Sigmoid colon (tissue), 7 donors: ENCODE results near the gene PLEKHG5. TPM values are rescaled to one million over a fixed set of nuclear protein-coding genes. Genes with fewer than 3 reads are reported as not detected.
"Not testable (repeated sequence)": the region's sequence is repeated elsewhere in the genome, so short reads cannot be mapped to it uniquely, and the experiment has no call there.

Experiments
- DNase-seq: peaks from one replicate; pipeline ENCODE4 v3.0.0-alpha.2; 2019
- H3K27ac ChIP-seq, 4 donors: fragments of 200-600 bp; sonication (generic); one replicate each; pipeline ENCODE4 v1.5.1; 2016 to 2019; ENCODE audit warnings: mild to moderate bottlenecking in 1 of 4
- H3K27me3 ChIP-seq, 3 donors: fragments of 200-600 bp; sonication (generic); one replicate each; pipeline ENCODE4 v1.5.1; 2019; ENCODE audit warnings: mild to moderate bottlenecking in 1 of 3
- H3K36me3 ChIP-seq, 4 donors: fragments of 200-600 bp; sonication (generic); one replicate each; pipeline ENCODE4 v1.5.1; 2016 to 2019
- H3K4me1 ChIP-seq, 4 donors: fragments of 200-600 bp; sonication (generic); one replicate each; pipeline ENCODE4 v1.5.1; 2017 to 2019
- H3K4me3 ChIP-seq, 4 donors: fragments of 200-600 bp; sonication (generic); one replicate each; pipeline ENCODE4 v1.5.1; 2017 to 2019; ENCODE audit warnings: mild to moderate bottlenecking in 2 of 4, moderate library complexity in 1 of 4
- H3K9me3 ChIP-seq, 4 donors: fragments of 200-600 bp in 3 of 4; sonication (generic) in 3 of 4; one replicate each; pipeline versions ENCODE4 v1.5.1 to v1.6.1; 2013 to 2019
- EP300 ChIP-seq, 4 donors: sonication (generic); formaldehyde crosslinking; IDR thresholded peaks; one replicate each; pipeline ENCODE4 v1.6.1; 2017; ENCODE audit warnings: antibody characterized with exemption in 4 of 4
- POLR2A ChIP-seq, 2 donors: fragments of 450-650 bp; IDR thresholded peaks; one replicate each; pipeline ENCODE4 v1.6.1; 2016; ENCODE audit warnings: antibody characterized with exemption in 2 of 2, mild to moderate bottlenecking in 2 of 2, moderate library complexity in 2 of 2
- POLR2AphosphoS5 ChIP-seq, 4 donors: sonication (generic); formaldehyde crosslinking; IDR thresholded peaks; one replicate each; pipeline ENCODE4 v1.6.1; 2017; ENCODE audit warnings: antibody characterized with exemption in 4 of 4
- WGBS, 2 donors: extraction: QIAGEN DNeasy Blood & Tissue Kit; methylation state at CpG; one replicate each; pipeline ENCODE4 v1.1.7; 2013; 5-methylcytosine and 5-hydroxymethylcytosine counted together
- intact Hi-C: fragments of 100-400 bp; cut with DNase I; formaldehyde crosslinking; loops from one replicate; pipeline ENCODE4 v1.15.1; 2023
- polyA plus RNA-seq, 3 donors: library from polyadenylated mRNA; stranded (reverse); fragments of 200-250 nt; gene quantifications; one replicate each; pipeline ENCODE4 v1.2.3, GENCODE V29; 2013
- total RNA-seq, 4 donors: library from RNA; depleted of rRNA; stranded (reverse); fragments of >200 nt; gene quantifications; one replicate each; pipeline ENCODE4 v1.1.0, GENCODE V29; 2016
- TF ChIP-seq, protein P1 (sequence below), 4 experiments: fragments of 450-650 bp in 3 of 4; fragments of 200-600 bp in 1 of 4; IDR thresholded peaks; one replicate each; pipeline ENCODE4 v1.5.1; 2016 to 2019; ENCODE audit warnings: antibody characterized with exemption in 4 of 4, mild to moderate bottlenecking in 3 of 4, moderate library complexity in 2 of 4
- donor health status: healthy with polysubstance abuse.
- donor health status: Bipolar disorder and iron deficiency.
- donor health status: healthy.

The PLEKHG5 gene
- total and polyA plus RNA-seq, 7 donors, result 2.5 to 18.8 (median 5.4) TPM

DNA sequence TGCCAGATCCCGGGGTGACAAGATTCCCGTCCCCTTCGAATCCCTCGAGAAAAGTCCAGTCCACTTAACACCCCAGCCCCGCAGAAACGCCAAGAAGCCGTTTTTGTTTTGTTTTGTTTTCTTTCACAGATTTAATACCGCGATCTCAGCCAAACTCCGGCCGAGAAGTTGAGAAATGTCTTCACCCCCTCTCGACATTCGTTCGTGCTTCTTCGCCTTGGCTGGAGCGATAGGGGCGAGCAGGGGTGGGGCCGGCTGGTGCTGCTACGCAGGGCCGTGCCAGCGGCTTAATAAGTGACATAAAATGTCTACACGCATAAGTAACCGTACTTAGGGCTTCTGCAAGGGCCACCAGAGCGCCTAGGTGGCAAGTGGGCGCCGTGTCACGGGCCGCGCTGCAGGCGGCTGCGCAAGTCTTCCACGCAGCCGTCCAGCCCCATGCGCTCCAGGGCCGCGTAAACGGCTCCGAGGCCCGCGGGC is 30.4 kb downstream of the PLEKHG5 start:
- no peak for DNase-seq
- peaks cover 18 to 88% (median 44%) of the 10 kb centered on the region in 3 donors for H3K27me3 ChIP-seq
- H3K9me3 ChIP-seq, result no peaks in the 10 kb centered on the region
- peaks cover 0 to 10% (median 0%) of the 10 kb centered on the region in 4 donors for H3K4me1 ChIP-seq
- intact Hi-C loops, result no loop called here
- TF ChIP-seq, protein P1, sequence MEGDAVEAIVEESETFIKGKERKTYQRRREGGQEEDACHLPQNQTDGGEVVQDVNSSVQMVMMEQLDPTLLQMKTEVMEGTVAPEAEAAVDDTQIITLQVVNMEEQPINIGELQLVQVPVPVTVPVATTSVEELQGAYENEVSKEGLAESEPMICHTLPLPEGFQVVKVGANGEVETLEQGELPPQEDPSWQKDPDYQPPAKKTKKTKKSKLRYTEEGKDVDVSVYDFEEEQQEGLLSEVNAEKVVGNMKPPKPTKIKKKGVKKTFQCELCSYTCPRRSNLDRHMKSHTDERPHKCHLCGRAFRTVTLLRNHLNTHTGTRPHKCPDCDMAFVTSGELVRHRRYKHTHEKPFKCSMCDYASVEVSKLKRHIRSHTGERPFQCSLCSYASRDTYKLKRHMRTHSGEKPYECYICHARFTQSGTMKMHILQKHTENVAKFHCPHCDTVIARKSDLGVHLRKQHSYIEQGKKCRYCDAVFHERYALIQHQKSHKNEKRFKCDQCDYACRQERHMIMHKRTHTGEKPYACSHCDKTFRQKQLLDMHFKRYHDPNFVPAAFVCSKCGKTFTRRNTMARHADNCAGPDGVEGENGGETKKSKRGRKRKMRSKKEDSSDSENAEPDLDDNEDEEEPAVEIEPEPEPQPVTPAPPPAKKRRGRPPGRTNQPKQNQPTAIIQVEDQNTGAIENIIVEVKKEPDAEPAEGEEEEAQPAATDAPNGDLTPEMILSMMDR (IDR thresholded peaks at IDR 0.05), result no peak
- TF ChIP-seq EP300 (IDR thresholded peaks at IDR 0.05), result no peak
- TF ChIP-seq POLR2AphosphoS5 (IDR thresholded peaks at IDR 0.05), result no peak
- TF ChIP-seq POLR2A (IDR thresholded peaks at IDR 0.05), result no peak
- peak overlapping the region in 3 of 4 donors; percentile 11 to 28 (median 25) for H3K4me3 ChIP-seq
- H3K27ac ChIP-seq, result peak overlapping the region in 1 of 4 donors; percentile 4
- H3K36me3 ChIP-seq, result no peaks in the 10 kb centered on the region
- 84 to 90% methylated on average over 40 of the region's 40 CpGs for WGBS, 2 donors

DNA sequence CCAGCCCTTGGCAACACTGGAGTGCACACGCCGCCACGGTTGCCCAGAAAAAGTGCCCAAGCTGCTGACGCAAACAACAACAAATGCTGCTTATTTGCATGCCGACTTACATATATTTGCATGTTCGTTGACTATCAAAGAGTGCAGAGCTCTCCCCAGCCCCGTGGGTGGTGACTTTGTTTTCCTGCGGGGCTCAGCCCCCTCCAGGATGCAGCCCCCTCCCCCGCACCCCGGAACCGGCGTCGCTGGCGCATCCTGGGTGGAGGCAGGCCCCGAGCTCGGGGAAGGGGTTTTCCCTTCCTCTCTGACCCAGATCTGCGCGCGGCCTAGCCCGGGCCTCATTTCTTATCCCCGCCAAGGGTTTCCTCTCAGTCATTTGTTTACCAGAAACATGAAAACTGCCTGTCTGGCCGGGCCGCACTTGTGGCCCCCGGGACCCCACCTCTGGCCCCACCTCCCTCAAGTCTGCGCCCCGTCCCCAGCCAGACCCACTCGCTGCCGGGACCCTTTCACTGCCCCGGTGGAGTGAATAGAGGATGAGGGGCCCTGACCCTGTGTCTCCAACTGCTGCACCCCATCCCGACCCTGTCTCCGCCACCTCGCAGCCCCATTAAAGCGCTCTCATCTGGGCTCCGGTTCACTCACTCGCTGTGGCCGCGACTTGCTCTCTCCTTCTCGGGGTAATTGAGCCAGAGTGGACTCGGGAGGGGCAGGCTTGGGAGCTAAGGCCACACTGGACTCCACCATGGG is 31.0 kb downstream of the PLEKHG5 start:
- TF ChIP-seq, protein P1 (IDR thresholded peaks at IDR 0.05), result no peak
- TF ChIP-seq POLR2AphosphoS5 (IDR thresholded peaks at IDR 0.05) (no peak), EP300 (IDR thresholded peaks at IDR 0.05) (no peak), POLR2A (IDR thresholded peaks at IDR 0.05) (no peak)
- Histone ChIP-seq H3K4me3 (peak overlapping the region in 3 of 4 donors; percentile 11 to 28 (median 25)), H3K27ac (peak overlapping the region in 1 of 4 donors; percentile 4), H3K4me1 (peaks cover 0 to 10% (median 0%) of the 10 kb centered on the region in 4 donors), H3K27me3 (peaks cover 13 to 88% (median 43%) of the 10 kb centered on the region in 3 donors), H3K9me3 (no peaks in the 10 kb centered on the region), H3K36me3 (no peaks in the 10 kb centered on the region)
- WGBS, 2 donors, result 42 to 74% methylated on average over 39 of the region's 39 CpGs
- DNase-seq, result no peak
- intact Hi-C loops, result no loop called here

DNA sequence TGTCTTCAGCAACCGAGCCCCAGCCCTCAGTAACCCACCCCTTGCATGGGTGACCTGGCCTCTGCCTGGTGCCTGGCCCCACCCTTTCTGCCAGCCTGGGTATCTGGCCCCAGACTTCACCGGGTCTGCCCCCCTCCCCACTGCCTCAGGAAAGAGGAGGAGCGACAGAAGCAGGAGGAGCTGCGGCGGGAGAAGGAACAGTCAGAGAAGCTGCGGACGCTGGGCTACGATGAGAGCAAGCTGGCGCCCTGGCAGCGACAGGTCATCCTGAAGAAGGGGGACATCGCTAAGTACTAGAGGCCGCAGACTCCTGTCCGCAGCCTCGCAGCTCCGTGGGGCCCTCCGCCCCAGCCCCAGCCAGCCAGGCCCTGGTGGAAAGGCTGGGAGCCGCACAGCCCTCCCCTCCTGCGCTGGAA is 31.6 kb downstream of the PLEKHG5 start:
- intact Hi-C loops, result no loop called here
- no peak for DNase-seq

DNA sequence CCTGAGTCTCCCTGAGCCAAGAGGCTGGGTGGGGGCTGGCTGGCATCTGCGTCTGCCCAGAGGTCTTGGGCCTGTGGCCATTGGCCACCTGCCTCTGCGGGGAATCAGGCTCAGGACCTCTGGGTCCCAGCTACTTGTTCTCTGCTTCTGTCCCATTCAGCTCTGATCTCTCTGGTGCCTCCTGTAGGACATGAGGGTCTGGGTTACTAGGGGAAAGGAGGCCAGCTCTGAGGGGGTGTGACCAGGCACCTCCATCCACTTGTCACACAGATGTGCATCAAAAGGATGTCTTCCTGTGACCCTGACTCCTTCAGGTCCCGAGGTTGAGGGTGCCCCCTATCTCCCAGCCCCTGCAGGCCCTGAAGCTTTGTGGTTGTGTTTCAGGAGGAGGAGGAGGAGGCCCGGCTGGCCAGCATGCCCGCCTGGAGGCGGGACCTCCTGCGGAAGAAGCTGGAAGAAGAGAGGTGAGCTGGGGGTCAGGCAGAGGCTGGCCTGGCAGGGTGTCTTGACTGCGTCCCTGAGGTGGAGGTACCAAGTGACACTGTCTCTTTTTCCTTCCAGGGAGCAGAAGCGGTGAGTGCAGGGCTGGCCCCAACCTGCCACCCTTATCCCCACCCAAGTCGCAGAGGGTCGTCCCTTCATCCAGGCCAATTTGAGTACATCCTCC is 34.5 kb downstream of the PLEKHG5 start:
- Histone ChIP-seq H3K9me3 (no peaks in the 10 kb centered on the region), H3K4me3 (no peak overlapping the region), H3K27me3 (peaks cover 17 to 95% (median 56%) of the 10 kb centered on the region in 3 donors), H3K36me3 (no peaks in the 10 kb centered on the region), H3K4me1 (peaks cover 0 to 25% (median 2%) of the 10 kb centered on the region in 4 donors), H3K27ac (no peak overlapping the region)
- intact Hi-C loops, result no loop called here
- WGBS, 2 donors, result 86% methylated on average over 11 of the region's 11 CpGs
- TF ChIP-seq, protein P1 (IDR thresholded peaks at IDR 0.05), result no peak
- no peak for TF ChIP-seq POLR2AphosphoS5 (IDR thresholded peaks at IDR 0.05)
- TF ChIP-seq EP300 (IDR thresholded peaks at IDR 0.05), result no peak
- TF ChIP-seq POLR2A (IDR thresholded peaks at IDR 0.05), result no peak
- DNase-seq, result no peak

More for the DNA sequence above, 31.6 kb downstream of the PLEKHG5 start:
- H3K4me1 ChIP-seq, result peaks cover 0 to 15% (median 2%) of the 10 kb centered on the region in 4 donors
- no peak overlapping the region for H3K27ac ChIP-seq
- H3K9me3 ChIP-seq, result no peaks in the 10 kb centered on the region
- H3K4me3 ChIP-seq, result peak overlapping the region in 3 of 4 donors; percentile 11 to 28 (median 25)
- no peaks in the 10 kb centered on the region for H3K36me3 ChIP-seq
- WGBS, 2 donors, result 32 to 73% methylated on average over 18 of the region's 18 CpGs
- TF ChIP-seq EP300 (IDR thresholded peaks at IDR 0.05) (no peak), POLR2A (IDR thresholded peaks at IDR 0.05) (no peak), POLR2AphosphoS5 (IDR thresholded peaks at IDR 0.05) (no peak)
- TF ChIP-seq, protein P1 (IDR thresholded peaks at IDR 0.05), result no peak
- peaks cover 15 to 88% (median 44%) of the 10 kb centered on the region in 3 donors for H3K27me3 ChIP-seq

DNA sequence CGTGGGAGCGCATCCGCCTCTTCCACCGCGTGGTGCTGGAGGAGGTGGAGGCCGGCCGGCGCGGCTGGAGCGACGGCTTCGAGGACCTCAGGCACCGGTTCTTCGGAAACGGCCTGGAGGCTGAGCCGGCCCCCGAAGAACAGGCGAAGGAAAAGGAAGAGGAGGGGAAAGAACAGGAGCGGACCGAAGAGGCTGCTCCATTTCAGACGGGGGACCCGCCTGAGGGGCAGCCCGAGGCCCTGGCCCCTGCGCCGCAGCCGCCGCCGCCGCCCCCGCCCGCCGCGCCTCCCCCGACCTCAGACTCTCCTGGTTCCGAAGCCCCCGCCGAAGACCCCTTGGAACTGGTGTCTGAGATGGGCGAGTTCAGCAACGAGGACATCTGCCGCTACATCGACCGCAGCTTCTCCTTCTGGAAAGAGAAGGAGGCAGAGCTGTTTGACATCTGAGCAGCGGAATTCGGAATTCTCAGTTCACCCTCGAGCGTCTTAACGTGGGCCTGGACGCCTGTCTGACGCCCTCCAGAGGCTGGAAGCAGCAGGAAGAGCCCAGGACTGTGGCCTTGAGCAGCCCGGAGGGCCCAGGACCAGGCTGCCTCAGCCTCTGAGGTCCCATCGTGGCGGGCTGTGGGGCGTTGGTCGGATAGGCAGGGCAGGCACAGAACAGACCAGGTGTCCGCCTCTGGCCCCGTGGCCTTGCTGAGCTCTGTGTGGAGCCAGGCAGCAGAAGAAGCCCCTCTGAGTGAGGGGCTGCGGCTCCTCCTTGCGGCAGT is 35.5 kb downstream of the PLEKHG5 start:
- H3K4me1 ChIP-seq, result peaks cover 0 to 25% (median 2%) of the 10 kb centered on the region in 4 donors
- H3K9me3 ChIP-seq, H3K4me3 ChIP-seq, DNase-seq, H3K36me3 ChIP-seq, H3K27ac ChIP-seq, intact Hi-C loops: not testable (repeated sequence)
- WGBS, 2 donors, result 54 to 83% methylated on average over 58 of the region's 58 CpGs
- peaks cover 17 to 95% (median 56%) of the 10 kb centered on the region in 3 donors for H3K27me3 ChIP-seq
